Spinal cord (tissue), 10 donors: ENCODE measurements around the gene ARHGEF7. TPM values are rescaled to one million over a fixed set of nuclear protein-coding genes. Genes with fewer than 3 reads are reported as not detected.

Experiments
- DNase-seq, 6 donors: peaks; one replicate each; pipeline versions ENCODE4 v3.0.0 to v3.0.0-alpha.2; 2013 to 2015; ENCODE audit warnings: low spot score in 6 of 6, low read depth in 4 of 6
- H3K27ac ChIP-seq: one replicate; pipeline ENCODE4 v1.5.1; 2013; ENCODE audit warnings: low read depth, low read length, control low read depth
- H3K27me3 ChIP-seq: one replicate; pipeline ENCODE4 v1.6.1; 2013; ENCODE audit warnings: low read length; ENCODE audit not compliant: control insufficient read depth, insufficient read depth
- H3K36me3 ChIP-seq: one replicate; pipeline ENCODE4 v1.6.1; 2013; ENCODE audit warnings: low read length; ENCODE audit not compliant: control insufficient read depth, insufficient read depth
- H3K4me1 ChIP-seq: one replicate; pipeline ENCODE4 v1.6.1; 2013; ENCODE audit warnings: low read length; ENCODE audit not compliant: control insufficient read depth, insufficient read depth
- H3K4me3 ChIP-seq: one replicate; pipeline ENCODE4 v1.5.1; 2013; ENCODE audit warnings: low read depth, low read length, control low read depth
- H3K9me3 ChIP-seq: one replicate; pipeline ENCODE4 v1.6.1; 2013; ENCODE audit warnings: low read length; ENCODE audit not compliant: control insufficient read depth, insufficient read depth
- WGBS: methylation state at CpG from one replicate; pipeline ENCODE4 v1.1.5; 2013; ENCODE audit warnings: missing lambda C conversion rate; ENCODE audit not compliant: insufficient coverage; 5-methylcytosine and 5-hydroxymethylcytosine counted together
- polyA plus RNA-seq, 2 donors: library from polyadenylated mRNA; unstranded; fragments of 120-200 nt; gene quantifications; one replicate each; pipeline ENCODE4 v1.2.1, GENCODE V29; 2013; ENCODE audit not compliant: insufficient read length in 2 of 2
- total RNA-seq, 2 donors: library from RNA; depleted of rRNA in 1 of 2; stranded (reverse); fragments of 120-200 nt in 1 of 2; fragments of >200 nt in 1 of 2; gene quantifications; one replicate each; pipeline versions ENCODE4 v1.2.3 to v1.2.4, GENCODE V29; 2013 to 2014
- donor health status: healthy.

Gene ARHGEF7
- total and polyA plus RNA-seq, 4 donors: 66.1 to 140 (median 120) TPM

- no peaks in the 10 kb centered on the region for H3K9me3 ChIP-seq
- DNase-seq: no peak
- 92% methylated on average over 3 of the region's 5 CpGs for WGBS
- no peaks in the 10 kb centered on the region for H3K4me1 ChIP-seq
- H3K27ac ChIP-seq: no peak overlapping the region
- H3K27me3 ChIP-seq: no peaks in the 10 kb centered on the region
- peaks cover 38% of the 10 kb centered on the region for H3K36me3 ChIP-seq
- H3K4me3 ChIP-seq: no peak overlapping the region
Measured at GRCh38 chr13:111275995-111276618, 161.0 kb downstream of the ARHGEF7 start.

GRCh38 chr13:111278258-111278657 lies 163.1 kb downstream of the ARHGEF7 start:
- H3K27me3 ChIP-seq: no peaks in the 10 kb centered on the region
- H3K4me3 ChIP-seq: no peak overlapping the region
- no peaks in the 10 kb centered on the region for H3K4me1 ChIP-seq
- WGBS: 93% methylated on average over 7 of the region's 10 CpGs
- DNase-seq: no peak
- H3K36me3 ChIP-seq: peaks cover 37% of the 10 kb centered on the region
- H3K27ac ChIP-seq: no peak overlapping the region
- no peaks in the 10 kb centered on the region for H3K9me3 ChIP-seq

GRCh38 chr13:111278743-111279652 lies 163.9 kb downstream of the ARHGEF7 start:
- no peak overlapping the region for H3K4me3 ChIP-seq
- no peak overlapping the region for H3K27ac ChIP-seq
- peaks cover 37% of the 10 kb centered on the region for H3K36me3 ChIP-seq
- H3K27me3 ChIP-seq: no peaks in the 10 kb centered on the region
- H3K9me3 ChIP-seq: no peaks in the 10 kb centered on the region
- 93% methylated on average over 16 of the region's 17 CpGs for WGBS
- DNase-seq: no peak
- no peaks in the 10 kb centered on the region for H3K4me1 ChIP-seq

GRCh38 chr13:111280226-111280625 lies 165.1 kb downstream of the ARHGEF7 start:
- 79% methylated on average over 3 of the region's 12 CpGs for WGBS
- DNase-seq: no peak
- H3K27me3 ChIP-seq: no peaks in the 10 kb centered on the region
- H3K36me3 ChIP-seq: peaks cover 49% of the 10 kb centered on the region
- H3K4me3 ChIP-seq: no peak overlapping the region
- no peak overlapping the region for H3K27ac ChIP-seq
- H3K4me1 ChIP-seq: no peaks in the 10 kb centered on the region
- no peaks in the 10 kb centered on the region for H3K9me3 ChIP-seq

- peak overlapping the region; percentile 69 for H3K27ac ChIP-seq
- no CpG with 5 or more reads among the region's 12 CpGs for WGBS
- H3K36me3 ChIP-seq: peaks cover 52% of the 10 kb centered on the region
Measured at GRCh38 chr13:111280681-111281585, 165.8 kb downstream of the ARHGEF7 start.

GRCh38 chr13:111281751-111282311 lies 166.7 kb downstream of the ARHGEF7 start:
- peaks cover 59% of the 10 kb centered on the region for H3K36me3 ChIP-seq

More at GRCh38 chr13:111280681-111281585, 165.8 kb downstream of the ARHGEF7 start:
- Histone ChIP-seq H3K27me3 (no peaks in the 10 kb centered on the region), H3K4me3 (no peak overlapping the region), H3K9me3 (no peaks in the 10 kb centered on the region), H3K4me1 (no peaks in the 10 kb centered on the region)
- DNase-seq: no peak

GRCh38 chr13:111282425-111282824 lies 167.3 kb downstream of the ARHGEF7 start:
- WGBS: 58% methylated on average over 2 of the region's 5 CpGs
- Histone ChIP-seq H3K4me1 (no peaks in the 10 kb centered on the region), H3K27me3 (no peaks in the 10 kb centered on the region), H3K9me3 (no peaks in the 10 kb centered on the region), H3K4me3 (no peak overlapping the region), H3K36me3 (peaks cover 65% of the 10 kb centered on the region), H3K27ac (peak overlapping the region; percentile 69)
- peak in 1 of 6 donors; percentile 25 for DNase-seq

More at GRCh38 chr13:111281751-111282311, 166.7 kb downstream of the ARHGEF7 start:
- Histone ChIP-seq H3K27me3 (no peaks in the 10 kb centered on the region), H3K4me1 (no peaks in the 10 kb centered on the region), H3K4me3 (no peak overlapping the region), H3K9me3 (no peaks in the 10 kb centered on the region), H3K27ac (peak overlapping the region; percentile 69)
- peak in 2 of 6 donors; percentile 12 to 15 for DNase-seq
- no CpG with 5 or more reads among the region's 10 CpGs for WGBS

- Histone ChIP-seq H3K4me1 (no peaks in the 10 kb centered on the region), H3K27ac (no peak overlapping the region), H3K9me3 (no peaks in the 10 kb centered on the region), H3K36me3 (peaks cover 69% of the 10 kb centered on the region), H3K27me3 (no peaks in the 10 kb centered on the region), H3K4me3 (no peak overlapping the region)
- no peak for DNase-seq
- WGBS: 93% methylated on average over 23 of the region's 23 CpGs
Measured at GRCh38 chr13:111282997-111283396, 167.9 kb downstream of the ARHGEF7 start.

GRCh38 chr13:111283457-111283856 lies 168.3 kb downstream of the ARHGEF7 start:
- Histone ChIP-seq H3K4me1 (no peaks in the 10 kb centered on the region), H3K27me3 (no peaks in the 10 kb centered on the region), H3K27ac (no peak overlapping the region), H3K36me3 (peaks cover 69% of the 10 kb centered on the region), H3K4me3 (no peak overlapping the region), H3K9me3 (no peaks in the 10 kb centered on the region)
- DNase-seq: no peak
- WGBS: 84% methylated on average over 5 of the region's 10 CpGs
